ENCODE measurements around the gene MORN1. TPM values are rescaled to one million over a fixed set of nuclear protein-coding genes. Genes with fewer than 3 reads are reported as not detected.

The MORN1 gene
- total RNA-seq, 6 experiments from 2014 or later: 3.1 to 7.1 (median 4.5) TPM

GRCh38 chr1:2433936-2434655, 42.7 kb upstream of the MORN1 start:
- Histone ChIP-seq H3K36me3 (no peaks in the 10 kb centered on the region), H3K4me3 (no peak overlapping the region), H3K9me3 (no peaks in the 10 kb centered on the region), H3K4me1 (no peaks in the 10 kb centered on the region), H3K27ac (no peak overlapping the region), H3K27me3 (no peaks in the 10 kb centered on the region)
- no peak for DNase-seq
- no peak for ATAC-seq
- 7% methylated on average over 3 of the region's 34 CpGs for WGBS (ENCODE audit: insufficient coverage, low coverage, low lambda C conversion rate, missing lambda C conversion rate)
- intact Hi-C loops (cut with DNase I): loop anchor here in 1 of 2 donors (10.0 kb wide), 1 partner anchor 171 kb away; no protein-coding TSS in a partner anchor
- TF ChIP-seq POLR2A (IDR thresholded peaks at IDR 0.05): no peak
- TF ChIP-seq, protein P1, sequence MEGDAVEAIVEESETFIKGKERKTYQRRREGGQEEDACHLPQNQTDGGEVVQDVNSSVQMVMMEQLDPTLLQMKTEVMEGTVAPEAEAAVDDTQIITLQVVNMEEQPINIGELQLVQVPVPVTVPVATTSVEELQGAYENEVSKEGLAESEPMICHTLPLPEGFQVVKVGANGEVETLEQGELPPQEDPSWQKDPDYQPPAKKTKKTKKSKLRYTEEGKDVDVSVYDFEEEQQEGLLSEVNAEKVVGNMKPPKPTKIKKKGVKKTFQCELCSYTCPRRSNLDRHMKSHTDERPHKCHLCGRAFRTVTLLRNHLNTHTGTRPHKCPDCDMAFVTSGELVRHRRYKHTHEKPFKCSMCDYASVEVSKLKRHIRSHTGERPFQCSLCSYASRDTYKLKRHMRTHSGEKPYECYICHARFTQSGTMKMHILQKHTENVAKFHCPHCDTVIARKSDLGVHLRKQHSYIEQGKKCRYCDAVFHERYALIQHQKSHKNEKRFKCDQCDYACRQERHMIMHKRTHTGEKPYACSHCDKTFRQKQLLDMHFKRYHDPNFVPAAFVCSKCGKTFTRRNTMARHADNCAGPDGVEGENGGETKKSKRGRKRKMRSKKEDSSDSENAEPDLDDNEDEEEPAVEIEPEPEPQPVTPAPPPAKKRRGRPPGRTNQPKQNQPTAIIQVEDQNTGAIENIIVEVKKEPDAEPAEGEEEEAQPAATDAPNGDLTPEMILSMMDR (IDR thresholded peaks at IDR 0.05): no peak

- intact Hi-C loops (cut with DNase I): loop anchor here in 1 of 2 donors (10.0 kb wide), 1 partner anchor 172 kb away; no protein-coding TSS in a partner anchor
- no peaks in the 10 kb centered on the region for H3K9me3 ChIP-seq
- no peaks in the 10 kb centered on the region for H3K27me3 ChIP-seq
- H3K4me3 ChIP-seq: no peak overlapping the region
- TF ChIP-seq POLR2A (IDR thresholded peaks at IDR 0.05): no peak
- TF ChIP-seq, protein P1 (IDR thresholded peaks at IDR 0.05): no peak
- WGBS (ENCODE audit: insufficient coverage, low coverage, low lambda C conversion rate, missing lambda C conversion rate): 18% methylated on average over 3 of the region's 13 CpGs
- no peaks in the 10 kb centered on the region for H3K36me3 ChIP-seq
- H3K4me1 ChIP-seq: no peaks in the 10 kb centered on the region
- no peak overlapping the region for H3K27ac ChIP-seq
- ATAC-seq (no peak), DNase-seq (no peak)
Observed at GRCh38 chr1:2433196-2433595, 41.8 kb upstream of the MORN1 start.

DNA sequence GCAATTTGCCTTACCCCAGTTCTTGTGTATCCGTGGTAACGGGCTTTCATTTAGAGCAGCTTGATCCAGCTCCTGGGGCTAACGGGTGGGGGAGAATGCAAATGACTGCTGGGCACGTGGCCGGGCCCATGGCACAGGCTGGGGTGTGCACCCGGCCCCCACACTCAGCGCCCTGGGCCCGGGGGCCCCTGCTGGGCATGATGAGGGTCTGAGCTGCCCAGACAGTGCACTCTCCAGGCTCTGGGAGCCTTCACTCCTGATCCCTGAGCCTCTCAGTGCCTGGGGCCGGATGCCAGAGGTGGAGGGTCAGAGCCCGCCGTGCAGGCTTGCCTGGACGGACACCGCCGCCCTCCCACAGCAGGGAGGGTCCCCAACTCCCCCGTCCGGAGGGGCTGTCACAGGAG, 41.1 kb upstream of the MORN1 start:
- Histone ChIP-seq H3K27ac (no peak overlapping the region), H3K4me1 (no peaks in the 10 kb centered on the region), H3K36me3 (no peaks in the 10 kb centered on the region), H3K27me3 (no peaks in the 10 kb centered on the region), H3K4me3 (no peak overlapping the region), H3K9me3 (no peaks in the 10 kb centered on the region)
- intact Hi-C loops (cut with DNase I): loop anchor here in 1 of 2 donors (10.0 kb wide), 1 partner anchor 172 kb away; no protein-coding TSS in a partner anchor
- ATAC-seq (no peak), DNase-seq (no peak)
- TF ChIP-seq, protein P1 (IDR thresholded peaks at IDR 0.05): no peak
- TF ChIP-seq POLR2A (IDR thresholded peaks at IDR 0.05): no peak
- 0% methylated on average over 1 of the region's 16 CpGs for WGBS (ENCODE audit: insufficient coverage, low coverage, low lambda C conversion rate, missing lambda C conversion rate)

DNA sequence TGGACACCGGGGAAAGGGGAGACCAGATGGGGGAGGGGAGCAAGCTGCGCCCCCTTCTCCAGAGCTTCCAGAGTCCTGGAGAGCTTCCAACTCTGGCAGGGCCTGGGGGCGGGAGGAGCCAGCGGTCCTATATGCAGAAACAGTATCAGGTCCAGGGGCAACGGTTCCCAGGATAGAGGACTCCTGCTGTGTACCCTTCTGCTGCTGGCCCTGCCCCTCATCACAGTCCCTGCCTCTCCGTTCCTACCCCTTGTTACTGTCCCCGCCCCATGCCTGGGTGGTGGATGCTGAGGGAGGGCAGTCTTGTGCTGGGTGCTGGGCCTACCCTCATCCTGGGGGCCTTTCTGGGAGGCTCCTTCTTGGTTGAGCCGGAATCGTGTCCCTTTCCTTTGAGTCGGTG, 40.2 kb upstream of the MORN1 start:
- no peak overlapping the region for H3K27ac ChIP-seq
- DNase-seq (no peak), ATAC-seq (no peak)
- no peaks in the 10 kb centered on the region for H3K4me1 ChIP-seq
- H3K4me3 ChIP-seq: no peak overlapping the region
- WGBS (ENCODE audit: insufficient coverage, low coverage, low lambda C conversion rate, missing lambda C conversion rate): 60% methylated on average over 1 of the region's 10 CpGs
- no peaks in the 10 kb centered on the region for H3K27me3 ChIP-seq
- intact Hi-C loops (cut with DNase I): loop anchor here in 1 of 2 donors (10.0 kb wide), 1 partner anchor 173 kb away; no protein-coding TSS in a partner anchor
- no peaks in the 10 kb centered on the region for H3K36me3 ChIP-seq
- TF ChIP-seq, protein P1 (IDR thresholded peaks at IDR 0.05): no peak
- no peak for TF ChIP-seq POLR2A (IDR thresholded peaks at IDR 0.05)
- no peaks in the 10 kb centered on the region for H3K9me3 ChIP-seq

Data from right lobe of liver (tissue), 6 donors.